Rectal smooth muscle tissue (tissue), 1 donor: ENCODE measurements around the gene GNAS-AS1.

Source experiments
- H3K27ac ChIP-seq: one replicate; pipeline ENCODE4 v1.7.0; 2013; ENCODE audit warnings: low read depth, low read length, inconsistent platforms
- H3K27me3 ChIP-seq: one replicate; pipeline ENCODE4 v1.7.0; 2013; ENCODE audit warnings: low read length; ENCODE audit not compliant: control insufficient read depth, insufficient read depth
- H3K36me3 ChIP-seq: one replicate; pipeline ENCODE4 v1.7.0; 2013; ENCODE audit warnings: low read length; ENCODE audit not compliant: control insufficient read depth, insufficient read depth
- H3K4me1 ChIP-seq: one replicate; pipeline ENCODE4 v1.7.0; 2013; ENCODE audit warnings: low read length; ENCODE audit not compliant: control insufficient read depth, insufficient read depth
- H3K4me3 ChIP-seq: one replicate; pipeline ENCODE4 v1.7.0; 2013; ENCODE audit warnings: low read length
- H3K9ac ChIP-seq: one replicate; pipeline ENCODE4 v1.7.0; 2013; ENCODE audit warnings: low read length

GNAS-AS1 gene

DNA sequence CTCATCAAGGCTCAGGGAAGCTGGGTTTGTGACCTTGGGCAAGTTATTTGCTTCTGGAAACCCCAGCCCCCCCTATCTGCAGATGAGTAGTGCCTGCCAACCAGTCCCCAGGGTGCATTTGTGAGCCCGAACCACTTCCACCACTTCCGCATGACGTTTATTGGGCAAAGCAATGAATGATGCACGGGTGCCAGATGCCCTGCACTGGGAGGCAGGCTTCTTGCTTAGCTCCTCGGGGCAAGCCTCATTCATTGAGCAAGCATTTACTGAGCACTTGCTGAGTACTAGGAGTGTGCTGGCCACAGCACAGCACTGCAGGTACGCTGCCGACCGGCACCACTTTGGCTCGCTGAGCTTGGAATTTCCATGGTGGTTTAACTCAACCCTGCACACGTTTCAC, 60.2 kb downstream of the GNAS-AS1 start:
- no peak overlapping the region for H3K9ac ChIP-seq
- no peak overlapping the region for H3K27ac ChIP-seq
- no peaks in the 10 kb centered on the region for H3K36me3 ChIP-seq
- H3K4me1 ChIP-seq: no peaks in the 10 kb centered on the region
- no peak overlapping the region for H3K4me3 ChIP-seq
- H3K27me3 ChIP-seq: no peaks in the 10 kb centered on the region

DNA sequence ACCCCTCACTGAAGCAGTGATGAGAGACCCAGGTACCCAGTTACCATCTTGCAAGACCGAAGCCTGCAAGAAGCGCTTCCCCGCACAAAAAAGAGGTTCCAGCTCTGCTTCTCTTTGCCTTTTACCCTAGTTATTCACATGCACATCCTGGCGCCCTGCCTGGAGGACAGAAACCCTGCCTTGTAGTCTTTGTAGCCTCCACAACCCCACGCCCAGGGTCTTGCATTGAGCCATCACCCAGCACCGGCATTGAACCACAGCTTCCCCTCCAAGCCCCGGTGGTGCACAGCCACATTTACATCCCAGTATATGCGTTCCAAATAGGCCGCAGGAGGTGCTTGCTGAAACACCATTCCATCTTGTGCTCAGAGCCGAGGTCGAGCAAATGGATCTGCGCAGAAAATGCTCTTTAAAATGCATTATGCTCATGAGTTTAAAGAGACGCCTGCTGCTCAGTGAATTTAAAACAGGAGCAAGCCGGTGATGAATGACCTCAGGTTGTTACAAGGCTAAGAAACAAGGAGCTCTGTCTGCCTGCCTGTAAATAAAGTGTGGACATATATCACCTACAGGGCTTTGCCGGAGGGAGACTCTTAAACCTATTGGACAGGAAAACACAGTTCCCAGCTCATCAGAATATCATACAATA, 61.7 kb downstream of the GNAS-AS1 start:
- no peaks in the 10 kb centered on the region for H3K36me3 ChIP-seq
- no peaks in the 10 kb centered on the region for H3K4me1 ChIP-seq
- H3K27ac ChIP-seq: no peak overlapping the region
- H3K9ac ChIP-seq: no peak overlapping the region
- no peaks in the 10 kb centered on the region for H3K27me3 ChIP-seq
- H3K4me3 ChIP-seq: no peak overlapping the region

DNA sequence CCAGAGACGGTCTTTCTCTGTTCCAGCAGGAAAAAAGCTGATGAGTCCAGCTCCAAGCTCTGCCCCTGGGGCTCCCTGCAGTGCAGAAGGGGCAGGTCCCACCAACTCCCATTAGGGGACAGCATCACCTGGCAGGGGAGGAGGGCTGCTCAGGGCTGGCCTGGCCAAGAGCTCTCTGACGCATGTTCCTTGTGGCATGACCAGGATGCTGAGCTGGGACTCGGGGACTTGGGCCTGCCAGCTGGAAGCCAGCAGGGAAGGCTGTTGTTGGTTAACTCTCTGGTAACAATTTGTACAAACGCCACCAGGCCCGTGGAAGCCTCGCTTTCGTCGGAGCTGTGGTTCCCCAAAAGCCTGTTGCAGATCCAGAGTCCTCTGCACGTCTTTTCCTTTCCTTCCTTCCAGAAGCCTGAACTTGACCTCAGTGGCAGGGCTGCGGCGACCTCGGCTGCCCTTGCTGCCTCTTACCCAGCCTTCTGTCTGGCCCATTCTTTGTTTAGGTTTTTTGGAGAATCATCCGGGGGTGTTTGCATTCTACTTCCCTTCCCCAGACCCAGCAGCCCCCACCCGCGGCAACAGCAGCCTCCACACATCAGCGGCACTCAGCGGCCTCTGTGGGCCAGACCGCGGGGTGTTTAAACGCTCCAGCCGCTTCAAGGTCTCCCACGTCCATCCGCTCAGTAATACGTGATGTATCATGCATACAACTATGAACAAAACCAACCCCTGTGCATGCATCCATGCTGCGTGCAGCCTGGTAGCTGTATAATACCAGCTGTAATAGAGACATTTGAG, 63.3 kb downstream of the GNAS-AS1 start:
- Histone ChIP-seq H3K4me1 (no peaks in the 10 kb centered on the region), H3K4me3 (no peak overlapping the region), H3K27me3 (no peaks in the 10 kb centered on the region), H3K36me3 (no peaks in the 10 kb centered on the region), H3K9ac (no peak overlapping the region), H3K27ac (no peak overlapping the region)

DNA sequence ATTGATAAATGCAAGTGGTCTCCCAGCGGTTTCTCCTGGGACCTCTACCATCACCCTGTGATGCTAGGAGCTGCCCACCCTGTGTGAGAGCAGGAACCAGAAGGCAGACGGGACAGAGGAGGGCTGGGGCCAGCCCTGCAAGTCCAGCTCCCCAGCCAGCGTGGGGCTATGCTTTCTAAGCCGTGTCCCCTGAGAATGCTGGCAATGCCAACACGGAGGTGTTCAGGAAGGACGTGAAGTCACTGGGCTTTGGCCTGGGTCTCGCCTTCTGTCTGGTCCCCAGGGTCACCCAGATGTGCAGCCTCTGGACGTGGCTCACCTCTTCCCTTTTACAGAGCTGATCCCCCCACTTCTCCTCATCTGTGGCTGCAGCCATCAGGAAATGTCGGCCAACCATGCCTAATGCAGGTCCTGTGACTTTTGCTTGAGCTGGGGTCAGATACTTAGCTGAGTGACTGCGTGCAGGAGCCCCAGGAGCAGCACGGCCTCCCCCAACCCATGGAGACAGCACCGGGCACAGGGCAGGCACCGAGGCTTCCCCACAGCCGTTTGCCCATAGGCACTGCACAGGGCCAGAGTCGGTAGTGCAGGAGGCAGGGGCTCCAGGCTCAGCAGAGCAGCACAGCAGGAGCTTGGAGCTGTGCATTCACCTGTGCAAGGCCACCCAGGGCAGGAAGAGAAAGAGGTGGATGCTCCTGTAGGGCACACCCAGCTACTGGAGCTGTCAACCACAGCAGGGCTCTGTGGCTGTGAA, 66.2 kb downstream of the GNAS-AS1 start:
- Histone ChIP-seq H3K27ac (no peak overlapping the region), H3K4me3 (no peak overlapping the region), H3K4me1 (no peaks in the 10 kb centered on the region), H3K27me3 (no peaks in the 10 kb centered on the region), H3K36me3 (no peaks in the 10 kb centered on the region), H3K9ac (no peak overlapping the region)

GRCh38 chr20:58783511-58784011, 67.1 kb downstream of the GNAS-AS1 start:
- no peaks in the 10 kb centered on the region for H3K4me1 ChIP-seq

DNA sequence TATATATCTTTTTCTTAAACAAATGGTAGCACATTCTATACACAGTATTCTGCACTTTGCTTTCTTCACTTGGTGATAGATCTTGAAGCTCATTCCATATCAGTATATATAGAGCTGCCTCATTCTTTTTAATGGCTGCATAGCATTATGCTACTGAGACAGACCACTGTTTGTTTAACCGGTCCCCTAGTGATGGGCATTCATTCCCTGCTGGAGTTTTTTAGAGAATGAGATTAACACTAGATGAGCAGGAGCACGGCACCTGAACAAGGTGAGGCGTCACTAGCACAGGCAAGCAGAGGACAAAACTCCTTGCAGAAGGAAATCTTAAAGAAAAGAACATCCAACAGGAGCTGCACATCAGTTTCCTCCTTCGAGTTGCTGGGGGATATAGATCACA, 69.6 kb downstream of the GNAS-AS1 start:
- H3K27ac ChIP-seq: no peak overlapping the region
- H3K27me3 ChIP-seq: peaks cover 4% of the 10 kb centered on the region
- no peaks in the 10 kb centered on the region for H3K36me3 ChIP-seq

More at GRCh38 chr20:58783511-58784011, 67.1 kb downstream of the GNAS-AS1 start:
- H3K27ac ChIP-seq: no peak overlapping the region
- no peaks in the 10 kb centered on the region for H3K27me3 ChIP-seq
- no peak overlapping the region for H3K4me3 ChIP-seq
- H3K36me3 ChIP-seq: no peaks in the 10 kb centered on the region
- H3K9ac ChIP-seq: no peak overlapping the region

DNA sequence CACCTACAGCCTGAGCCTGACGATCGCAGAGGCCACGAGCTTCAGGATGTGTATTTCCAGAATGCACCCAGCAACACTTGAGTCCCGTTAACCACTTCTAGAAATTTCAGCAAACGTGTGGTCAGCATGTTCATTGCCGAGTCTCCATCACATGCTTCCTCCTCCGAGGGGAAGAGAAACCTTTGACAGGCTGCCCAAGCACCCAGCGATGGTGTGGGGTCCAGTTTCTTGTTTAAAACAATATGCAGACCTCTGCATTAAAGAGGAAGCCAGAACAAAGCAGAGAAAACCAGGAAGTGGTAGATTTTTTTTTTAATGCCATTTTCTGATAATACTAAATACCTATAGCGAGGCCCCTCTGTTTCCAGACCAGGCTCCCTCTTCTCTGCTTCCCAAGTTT, 71.9 kb downstream of the GNAS-AS1 start:
- H3K9ac ChIP-seq: no peak overlapping the region
- no peaks in the 10 kb centered on the region for H3K36me3 ChIP-seq
- no peak overlapping the region for H3K4me3 ChIP-seq
- H3K27me3 ChIP-seq: peaks cover 4% of the 10 kb centered on the region
- no peak overlapping the region for H3K27ac ChIP-seq
- H3K4me1 ChIP-seq: no peaks in the 10 kb centered on the region

More for the DNA sequence above, 69.6 kb downstream of the GNAS-AS1 start:
- Histone ChIP-seq H3K9ac (no peak overlapping the region), H3K4me3 (no peak overlapping the region), H3K4me1 (no peaks in the 10 kb centered on the region)

GRCh38 chr20:58777657-58778056, 73.0 kb downstream of the GNAS-AS1 start:
- Histone ChIP-seq H3K4me3 (no peak overlapping the region), H3K36me3 (no peaks in the 10 kb centered on the region), H3K27ac (no peak overlapping the region), H3K4me1 (no peaks in the 10 kb centered on the region), H3K27me3 (peaks cover 4% of the 10 kb centered on the region), H3K9ac (no peak overlapping the region)

DNA sequence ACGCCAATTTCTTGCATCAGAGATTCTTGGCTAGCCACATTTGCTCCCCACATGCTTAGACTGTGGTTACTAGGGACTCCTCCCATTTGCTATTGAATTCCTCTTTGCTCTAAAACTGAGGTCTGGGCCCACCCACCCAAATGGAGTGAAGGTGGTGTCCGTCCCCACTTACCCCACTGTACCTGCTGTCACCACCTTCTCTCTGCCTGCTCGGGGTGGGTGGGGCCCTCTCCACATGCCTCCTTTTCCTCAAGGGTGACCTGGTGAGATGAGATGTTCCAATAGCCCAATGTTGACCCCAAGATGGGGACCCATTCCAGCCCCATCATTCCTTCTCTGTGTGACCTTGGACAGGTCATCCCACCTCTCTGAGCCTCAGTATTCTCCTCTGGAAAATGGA, 74.6 kb downstream of the GNAS-AS1 start:
- Histone ChIP-seq H3K4me1 (no peaks in the 10 kb centered on the region), H3K36me3 (no peaks in the 10 kb centered on the region), H3K27me3 (peaks cover 4% of the 10 kb centered on the region), H3K27ac (no peak overlapping the region), H3K4me3 (no peak overlapping the region), H3K9ac (no peak overlapping the region)

DNA sequence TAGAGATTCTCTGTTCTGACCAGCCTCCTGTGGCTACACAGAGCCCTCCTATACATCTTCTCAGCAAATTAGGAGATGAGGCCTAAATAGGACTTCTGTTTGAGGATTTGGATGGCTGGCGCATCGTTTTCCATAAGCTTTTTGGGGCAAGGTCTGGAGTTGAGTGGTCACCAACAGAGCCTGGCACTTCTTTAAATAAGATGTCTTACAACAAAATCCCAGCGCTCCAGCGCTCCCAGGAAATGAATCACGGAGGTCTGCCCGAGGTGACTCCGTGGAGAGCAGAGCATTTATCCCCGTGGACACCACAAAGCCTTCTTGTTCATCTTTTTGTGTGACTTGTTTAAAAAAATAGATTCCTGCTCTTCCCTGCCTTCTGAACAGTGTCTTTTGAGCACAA, 75.3 kb downstream of the GNAS-AS1 start:
- Histone ChIP-seq H3K4me1 (no peaks in the 10 kb centered on the region), H3K27me3 (peaks cover 4% of the 10 kb centered on the region), H3K4me3 (no peak overlapping the region), H3K36me3 (no peaks in the 10 kb centered on the region), H3K9ac (no peak overlapping the region), H3K27ac (no peak overlapping the region)

DNA sequence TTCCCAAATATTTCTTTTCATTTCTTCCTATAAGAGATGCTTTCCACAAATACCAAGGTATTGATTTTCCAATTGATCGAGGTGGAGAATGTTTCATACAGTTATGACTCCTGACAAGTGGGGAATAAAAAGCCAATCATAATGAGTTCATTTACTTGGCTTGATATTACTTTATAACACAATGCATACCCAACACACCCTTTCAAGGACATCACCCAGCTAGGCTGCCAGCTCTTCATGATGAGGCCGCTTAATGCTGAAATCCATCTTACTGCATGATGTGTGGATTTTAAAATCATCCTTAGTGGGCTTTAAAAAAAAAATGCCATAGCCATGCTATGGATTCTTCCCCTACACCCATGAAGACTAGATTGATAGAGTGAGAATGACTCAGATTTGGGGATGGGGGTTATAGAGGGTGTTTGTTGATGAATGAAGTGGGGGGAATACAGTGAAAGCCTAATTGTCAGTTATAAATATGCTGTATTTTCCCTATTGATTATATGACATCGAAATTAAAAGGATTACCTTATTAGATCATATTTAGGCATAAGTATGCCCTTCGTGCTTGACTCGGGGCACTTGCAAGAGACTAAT, 75.9 kb downstream of the GNAS-AS1 start:
- Histone ChIP-seq H3K27ac (no peak overlapping the region), H3K4me3 (no peak overlapping the region), H3K4me1 (no peaks in the 10 kb centered on the region)

DNA sequence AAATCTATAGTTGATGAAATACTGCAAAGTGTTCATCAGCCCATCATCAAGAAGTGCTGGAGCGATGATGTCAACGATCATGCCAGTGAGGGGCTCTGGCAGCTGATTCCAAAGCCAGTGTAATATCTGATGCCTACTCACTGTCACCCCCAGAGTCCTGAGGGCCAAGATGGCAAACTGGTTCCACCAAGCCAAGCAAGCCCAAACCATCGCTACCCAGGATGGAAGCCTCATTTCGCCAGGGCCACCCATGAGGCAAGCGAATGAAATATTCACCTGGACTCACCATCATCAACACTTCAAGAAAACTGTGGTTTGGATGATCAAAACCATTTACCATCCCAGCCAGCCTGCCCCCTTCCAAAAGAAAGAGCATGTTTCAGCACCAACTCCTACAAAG, 76.5 kb downstream of the GNAS-AS1 start:
- Histone ChIP-seq H3K36me3 (no peaks in the 10 kb centered on the region), H3K4me1 (no peaks in the 10 kb centered on the region), H3K9ac (no peak overlapping the region), H3K27me3 (peaks cover 4% of the 10 kb centered on the region), H3K27ac (no peak overlapping the region), H3K4me3 (no peak overlapping the region)

More for the DNA sequence above, 75.9 kb downstream of the GNAS-AS1 start:
- Histone ChIP-seq H3K36me3 (no peaks in the 10 kb centered on the region), H3K9ac (no peak overlapping the region), H3K27me3 (peaks cover 4% of the 10 kb centered on the region)
